NCI-H2227 treated with DMSO at 0.1 percent for 48 hours (cell line): ENCODE measurements around the gene GSAP.
"Not testable (repeated sequence)": the region's sequence is repeated elsewhere in the genome, so short reads cannot be mapped to it uniquely, and the experiment has no call there.

Source experiments
- DNase-seq: peaks from one replicate; lab custom pipeline; 2025; lab: John Stamatoyannopoulos, UW

GSAP gene

GRCh38 chr7:77281780-77282478, 134.2 kb downstream of the GSAP start:
- DNase-seq: no peak

GRCh38 chr7:77276120-77276519, 140.0 kb downstream of the GSAP start:
- no peak for DNase-seq

GRCh38 chr7:77275663-77276062, 140.5 kb downstream of the GSAP start:
- not testable (repeated sequence) for DNase-seq

- no peak for DNase-seq
These were observed 144.4 kb downstream of the GSAP start for GRCh38 chr7:77271766-77272165.

- DNase-seq: no peak
These were observed 146.1 kb downstream of the GSAP start for GRCh38 chr7:77270094-77270480.

- DNase-seq: no peak
These were observed 146.6 kb downstream of the GSAP start for GRCh38 chr7:77269360-77270093.

GRCh38 chr7:77266291-77266794, 149.8 kb downstream of the GSAP start:
- no peak for DNase-seq

GRCh38 chr7:77265666-77266065, 150.5 kb downstream of the GSAP start:
- DNase-seq: no peak

GRCh38 chr7:77262316-77262715, 153.8 kb downstream of the GSAP start:
- no peak for DNase-seq
